LNCaP clone FGC (cell line): ENCODE data around the gene CYFIP1.

Experiments used
- DNase-seq: peaks from one replicate; pipeline ENCODE4 v3.0.0-alpha.2; 2011; ENCODE audit warnings: low read depth
- H3K4me3 ChIP-seq: 2 replicates; pipeline ENCODE4 v1.5.1; 2011; ENCODE audit warnings: mild to moderate bottlenecking, low read depth, low read length, control low read depth
- CTCF ChIP-seq: IDR thresholded peaks from 2 replicates; pipeline ENCODE4 v1.5.1; 2012; ENCODE audit warnings: mild to moderate bottlenecking; ENCODE audit not compliant: control insufficient read depth, insufficient read depth; ENCODE audit errors: extremely low read depth

CYFIP1 gene

GRCh38 chr15:22903427-22903826 lies 76.7 kb downstream of the CYFIP1 start:
- no peak for DNase-seq
- no peak for TF ChIP-seq CTCF

GRCh38 chr15:22902981-22903380 lies 77.2 kb downstream of the CYFIP1 start:
- no peak for DNase-seq
- no peak overlapping the region for H3K4me3 ChIP-seq
- TF ChIP-seq CTCF, result no peak

More at GRCh38 chr15:22903427-22903826, 76.7 kb downstream of the CYFIP1 start:
- H3K4me3 ChIP-seq, result no peak overlapping the region

GRCh38 chr15:22902578-22902977 lies 77.6 kb downstream of the CYFIP1 start:
- DNase-seq, result no peak
- H3K4me3 ChIP-seq, result no peak overlapping the region
- no peak for TF ChIP-seq CTCF

GRCh38 chr15:22902046-22902445 lies 78.1 kb downstream of the CYFIP1 start:
- no peak overlapping the region for H3K4me3 ChIP-seq
- TF ChIP-seq CTCF, result no peak
- DNase-seq, result no peak

GRCh38 chr15:22895465-22896190 lies 84.5 kb downstream of the CYFIP1 start:
- peak; percentile 23 for DNase-seq
- no peak overlapping the region for H3K4me3 ChIP-seq
- TF ChIP-seq CTCF, result no peak

- DNase-seq, result no peak
- no peak overlapping the region for H3K4me3 ChIP-seq
- no peak for TF ChIP-seq CTCF
These were observed 86.3 kb downstream of the CYFIP1 start for GRCh38 chr15:22893881-22894280.

- DNase-seq, result no peak
- no peak overlapping the region for H3K4me3 ChIP-seq
- TF ChIP-seq CTCF, result no peak
These were observed 87.1 kb downstream of the CYFIP1 start for GRCh38 chr15:22893081-22893480.
